T-cell (primary cell): ENCODE measurements around the gene ESPNL. TPM values are rescaled to one million over a fixed set of nuclear protein-coding genes. Genes with fewer than 3 reads are reported as not detected.

Source experiments
- ATAC-seq, 4 experiments: fragments of 200-7000 bp in 3 of 4; fragments of 150-1000 bp in 1 of 4; cut with Tn5 transposase; replicated peaks in 1 of 4; 1 replicate in 3 of 4; 2 replicates in 1 of 4; pipeline ENCODE4 v1.10.0; 2021; ENCODE audit warnings: moderate library complexity in 3 of 4, mild to moderate bottlenecking in 2 of 4, moderate number of reproducible peaks in 1 of 4
- CTCF ChIA-PET, 2 donors: fragments of 300-600 bp; sonication (Branson Sonifier 250); formaldehyde crosslinking; loops; one replicate each; lab custom pipeline; 2022; ENCODE audit warnings: antibody characterized with exemption in 2 of 2; lab: Charles Lee
- POLR2A ChIA-PET, 2 donors: fragments of 300-600 bp; sonication (Branson Sonifier 250); formaldehyde crosslinking; loops; one replicate each; lab custom pipeline; 2022; ENCODE audit warnings: antibody characterized with exemption in 2 of 2; lab: Charles Lee
- DNase-seq, 35 experiments: peaks; one replicate each; pipeline versions ENCODE4 v3.0.0 to v3.0.0-alpha.2; 2013 to 2023
- H3K27ac ChIP-seq: one replicate; pipeline ENCODE4 v1.5.1; 2013; ENCODE audit warnings: low read length
- H3K27me3 ChIP-seq, 2 experiments: replicated peaks in 1 of 2; 1 replicate in 1 of 2; 2 replicates in 1 of 2; pipeline versions ENCODE4 v1.6.1 to v1.7.0; 2013; ENCODE audit warnings: low read length in 1 of 2, mixed read lengths in 1 of 2; ENCODE audit not compliant: control insufficient read depth in 2 of 2, insufficient read depth in 2 of 2; ENCODE audit errors: extremely low read depth in 1 of 2
- H3K36me3 ChIP-seq, 2 donors: 1 replicate in 1 of 2; 2 replicates in 1 of 2; pipeline versions ENCODE4 v1.6.1 to v1.7.0; 2013; ENCODE audit warnings: low read length in 1 of 2; ENCODE audit not compliant: control insufficient read depth in 2 of 2, insufficient read depth in 1 of 2; ENCODE audit errors: extremely low read depth in 1 of 2
- H3K4me1 ChIP-seq, 2 experiments: 1 replicate in 1 of 2; 2 replicates in 1 of 2; pipeline versions ENCODE4 v1.6.1 to v1.7.0; 2013; ENCODE audit warnings: low read length in 2 of 2, mixed read lengths in 1 of 2; ENCODE audit not compliant: insufficient read depth in 2 of 2, control insufficient read depth in 1 of 2; ENCODE audit errors: extremely low read depth in 1 of 2
- H3K4me3 ChIP-seq, 2 donors: 1 replicate in 1 of 2; 2 replicates in 1 of 2; pipeline versions ENCODE4 v1.5.1 to v1.7.0; 2013; ENCODE audit warnings: mild to moderate bottlenecking in 2 of 2, low read length in 1 of 2, moderate library complexity in 1 of 2; ENCODE audit not compliant: control insufficient read depth in 1 of 2; ENCODE audit errors: extremely low read depth in 1 of 2
- H3K9me3 ChIP-seq: 2 replicates; pipeline ENCODE4 v1.7.0; 2013
- H3K27ac Mint-ChIP-seq, 2 donors: one replicate each; pipeline ENCODE4 v1.8.0; 2020 to 2021; ENCODE audit warnings: mild to moderate bottlenecking in 2 of 2, mixed read lengths in 2 of 2
- H3K27me3 Mint-ChIP-seq, 2 donors: one replicate each; pipeline ENCODE4 v1.8.0; 2021 to 2022; ENCODE audit warnings: mixed read lengths in 2 of 2
- H3K36me3 Mint-ChIP-seq: one replicate; pipeline ENCODE4 v1.8.0; 2021; ENCODE audit warnings: mixed read lengths
- H3K4me1 Mint-ChIP-seq, 3 donors: one replicate each; pipeline ENCODE4 v1.8.0; 2020 to 2022; ENCODE audit warnings: mixed read lengths in 3 of 3, mild to moderate bottlenecking in 1 of 3
- H3K4me3 Mint-ChIP-seq, 3 donors: one replicate each; pipeline ENCODE4 v1.8.0; 2020 to 2022; ENCODE audit warnings: mild to moderate bottlenecking in 3 of 3, mixed read lengths in 3 of 3, moderate library complexity in 3 of 3
- H3K9me3 Mint-ChIP-seq, 3 donors: one replicate each; pipeline ENCODE4 v1.8.0; 2020 to 2022; ENCODE audit warnings: mixed read lengths in 3 of 3
- WGBS: methylation state at CpG from one replicate; pipeline ENCODE4 v1.1.5; 2013; ENCODE audit warnings: missing lambda C conversion rate; ENCODE audit not compliant: insufficient coverage; 5-methylcytosine and 5-hydroxymethylcytosine counted together
- total RNA-seq, 35 experiments: library from RNA in 6 of 35; stranded (reverse) in 6 of 35; fragments of 120-200 nt in 1 of 35; gene quantifications; one replicate each; pipeline versions ENCODE4 v1.2.1 to v1.2.4 and lab custom pipeline; 2013 to 2026

ESPNL gene
- total RNA-seq, 5 donors from 2014 or later (not counting 1 experiment from before 2014, with no cell fraction given) = 0.10 to 0.44 (median 0.25) TPM; not detected in 2

DNA sequence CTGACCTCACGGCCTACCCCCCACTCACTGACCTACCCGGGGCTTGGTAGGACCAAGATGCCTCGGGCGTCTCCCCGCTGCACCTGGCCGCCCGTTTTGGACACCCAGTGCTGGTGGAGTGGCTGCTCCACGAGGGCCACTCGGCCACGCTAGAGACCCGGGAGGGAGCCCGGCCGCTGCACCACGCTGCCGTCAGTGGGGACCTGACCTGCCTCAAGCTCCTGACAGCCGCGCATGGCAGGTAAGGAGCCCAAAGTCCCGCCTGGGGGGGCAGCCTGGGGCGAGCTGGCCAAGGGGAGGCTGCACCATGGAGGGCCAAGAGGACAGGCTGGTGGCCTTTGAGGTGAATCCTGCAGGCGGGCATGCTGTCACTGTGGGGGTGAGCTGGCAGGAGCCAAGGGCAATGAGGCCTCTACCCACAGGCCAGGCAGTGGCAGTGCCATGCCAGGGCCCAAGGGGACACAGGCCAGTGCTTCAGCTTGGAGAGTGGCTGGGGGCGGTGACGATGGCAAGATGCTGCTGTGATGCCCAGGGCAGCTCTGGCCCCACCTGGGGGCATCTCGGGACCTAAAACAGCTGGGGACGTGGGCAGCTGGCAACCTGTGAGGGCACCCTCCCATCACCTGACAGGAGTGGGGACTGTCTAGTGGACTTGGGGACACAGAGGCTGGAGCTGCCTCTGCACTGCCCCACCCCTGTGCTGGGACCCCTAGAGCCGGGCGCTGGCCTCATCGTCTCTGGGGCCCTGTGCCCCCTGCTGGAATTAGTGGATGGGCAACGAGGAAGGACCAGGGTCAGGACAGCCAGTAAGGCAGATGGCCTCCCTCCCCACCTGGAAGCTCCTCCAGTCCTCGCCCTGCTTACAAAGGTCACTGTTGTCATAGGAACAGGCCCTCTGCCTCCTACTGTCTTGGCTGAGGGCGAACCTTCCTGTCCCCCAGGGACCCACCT is 2.0 kb downstream of the ESPNL start:
- Mint-ChIP-seq H3K9me3 (no peaks in the 10 kb centered on the region), H3K4me3 (no peak overlapping the region), H3K36me3 (no peaks in the 10 kb centered on the region), H3K27ac (no peak overlapping the region), H3K4me1 (peaks cover 0 to 6% (median 0%) of the 10 kb centered on the region in 3 donors), H3K27me3 (no peaks in the 10 kb centered on the region)
- H3K27ac ChIP-seq = no peak overlapping the region
- WGBS = 91% methylated on average over 26 of the region's 30 CpGs
- H3K4me3 ChIP-seq = no peak overlapping the region
- no peaks in the 10 kb centered on the region for H3K9me3 ChIP-seq
- DNase-seq (peak in 2 of 35 experiments; percentile 10 to 24), ATAC-seq (no peak)
- peaks cover 0 to 9% of the 10 kb centered on the region in 2 experiments for H3K27me3 ChIP-seq
- no peaks in the 10 kb centered on the region for H3K36me3 ChIP-seq
- CTCF ChIA-PET = interaction anchor here in 1 of 2 donors (0.6 kb wide), 1 partner anchor 517 kb away, joined by 6 read pairs; no protein-coding TSS in a partner anchor
- H3K4me1 ChIP-seq = no peaks in the 10 kb centered on the region
- POLR2A ChIA-PET = no interaction called here

DNA sequence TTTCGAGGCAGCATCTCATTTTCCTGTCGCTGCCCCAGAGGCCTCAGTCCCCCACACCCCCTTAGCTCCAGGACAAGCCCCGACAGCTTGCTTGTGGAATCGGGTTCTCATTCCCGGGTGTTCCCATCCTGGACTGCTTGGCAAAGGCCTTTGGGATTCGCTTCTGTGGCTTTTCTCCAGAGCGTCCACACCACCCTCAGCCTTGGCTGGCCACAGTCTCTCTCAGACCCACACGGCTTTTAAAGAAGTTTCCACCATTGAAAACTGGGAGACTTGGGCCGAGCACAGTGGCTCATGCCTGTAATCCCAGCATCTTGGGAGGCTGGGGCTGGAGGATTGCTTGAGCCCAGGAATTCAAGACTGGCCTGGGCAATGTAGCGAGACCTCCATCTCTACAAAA is 2.7 kb downstream of the ESPNL start:
- peaks cover 0 to 11% (median 0%) of the 10 kb centered on the region in 3 donors for H3K4me1 Mint-ChIP-seq
- Histone ChIP-seq H3K27ac (no peak overlapping the region), H3K9me3 (no peaks in the 10 kb centered on the region), H3K27me3 (peaks cover 0 to 9% of the 10 kb centered on the region in 2 experiments), H3K4me3 (no peak overlapping the region), H3K36me3 (no peaks in the 10 kb centered on the region), H3K4me1 (peaks cover 0 to 2% of the 10 kb centered on the region in 2 experiments)
- H3K4me3 Mint-ChIP-seq = no peak overlapping the region
- ChIA-PET POLR2A (no interaction called here), CTCF (no interaction called here)
- no peaks in the 10 kb centered on the region for H3K9me3 Mint-ChIP-seq
- H3K27me3 Mint-ChIP-seq = no peaks in the 10 kb centered on the region
- DNase-seq (peak in 1 of 35 experiments; percentile 10), ATAC-seq (no peak)
- 84% methylated on average over 9 of the region's 10 CpGs for WGBS
- H3K36me3 Mint-ChIP-seq = no peaks in the 10 kb centered on the region
- no peak overlapping the region for H3K27ac Mint-ChIP-seq

DNA sequence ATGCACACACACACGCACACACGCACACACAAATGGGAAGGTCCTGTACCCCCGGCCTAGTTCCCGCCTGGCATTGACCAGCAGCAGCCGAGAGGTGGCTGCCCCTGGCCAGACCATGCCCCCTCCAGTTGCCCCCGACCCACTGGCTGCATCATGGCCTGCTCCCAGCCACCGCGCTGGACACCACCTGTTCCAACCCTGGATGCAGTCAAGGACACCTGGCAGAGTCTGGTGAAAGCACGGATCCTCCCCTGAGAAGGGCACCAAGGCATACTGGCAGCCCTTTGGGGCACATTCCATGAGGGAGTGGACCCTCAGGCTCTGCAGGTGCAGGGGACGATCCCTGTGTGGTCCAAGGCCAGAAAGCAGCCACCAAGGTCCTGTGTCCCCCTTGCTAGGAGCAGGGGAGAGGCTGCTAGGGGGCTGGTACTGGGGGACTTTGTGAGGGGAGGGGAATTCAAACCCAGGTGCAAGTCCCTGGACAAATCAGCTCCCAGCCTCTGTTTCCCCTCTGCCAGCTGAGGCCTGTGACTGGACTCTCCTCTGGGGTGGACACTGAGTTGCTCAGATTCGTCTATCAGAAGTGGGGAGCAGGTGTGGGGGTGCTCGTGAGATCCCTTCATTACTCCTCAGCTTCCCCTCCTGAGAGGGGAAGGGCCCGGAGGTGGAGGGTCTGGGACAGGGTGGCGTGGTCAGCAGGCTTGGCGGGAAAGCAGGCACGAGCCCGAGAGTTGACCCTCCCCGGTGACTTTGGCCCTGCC is 3.5 kb downstream of the ESPNL start:
- ChIA-PET POLR2A (no interaction called here), CTCF (no interaction called here)
- DNase-seq = peak in 2 of 35 experiments; percentile 5 to 11
- Mint-ChIP-seq H3K4me1 (peaks cover 0 to 16% (median 5%) of the 10 kb centered on the region in 3 donors), H3K27me3 (no peaks in the 10 kb centered on the region), H3K27ac (no peak overlapping the region), H3K36me3 (no peaks in the 10 kb centered on the region), H3K4me3 (no peak overlapping the region), H3K9me3 (no peaks in the 10 kb centered on the region)
- H3K4me3 ChIP-seq = no peak overlapping the region
- no peak for ATAC-seq
- H3K9me3 ChIP-seq = no peaks in the 10 kb centered on the region
- 83% methylated on average over 14 of the region's 18 CpGs for WGBS
- H3K4me1 ChIP-seq = peaks cover 2 to 4% of the 10 kb centered on the region in 2 experiments
- no peaks in the 10 kb centered on the region for H3K36me3 ChIP-seq
- no peak overlapping the region for H3K27ac ChIP-seq
- H3K27me3 ChIP-seq = peaks cover 0 to 10% of the 10 kb centered on the region in 2 experiments

DNA sequence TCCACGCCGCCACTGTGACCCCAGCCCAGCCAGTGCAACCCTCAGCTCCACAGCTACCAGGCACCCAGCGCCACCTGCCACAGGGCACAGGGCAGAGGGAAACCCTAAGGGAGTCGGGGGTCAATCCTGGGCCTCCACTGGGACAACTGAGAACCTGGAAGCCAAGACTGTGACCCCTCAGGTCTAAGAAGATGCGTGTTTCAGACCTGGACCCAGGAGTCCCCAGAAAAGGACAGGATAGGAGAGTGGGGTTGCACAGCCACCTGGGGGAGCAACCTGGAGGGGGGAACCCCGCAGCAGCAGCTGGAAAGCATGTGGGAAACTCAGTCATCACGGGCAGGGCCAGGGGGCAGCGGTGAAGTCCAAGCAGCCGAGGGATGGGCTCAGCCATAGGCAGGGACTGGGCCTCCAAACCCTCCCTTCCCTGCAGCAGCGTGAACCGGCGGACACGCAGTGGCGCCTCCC is 4.1 kb downstream of the ESPNL start:
- Histone ChIP-seq H3K36me3 (no peaks in the 10 kb centered on the region), H3K27me3 (peaks cover 0 to 13% of the 10 kb centered on the region in 2 experiments), H3K4me3 (no peak overlapping the region), H3K27ac (no peak overlapping the region), H3K9me3 (no peaks in the 10 kb centered on the region), H3K4me1 (peaks cover 7 to 10% of the 10 kb centered on the region in 2 experiments)
- peak in 1 of 35 experiments; percentile 6 for DNase-seq
- ChIA-PET CTCF (interaction anchor here in 1 of 2 donors (0.5 kb wide), 1 partner anchor 153 kb away, joined by 3 read pairs; no protein-coding TSS in a partner anchor), POLR2A (no interaction called here)
- H3K27ac Mint-ChIP-seq = no peak overlapping the region
- peaks cover 1 to 17% (median 6%) of the 10 kb centered on the region in 3 donors for H3K4me1 Mint-ChIP-seq
- no peaks in the 10 kb centered on the region for H3K27me3 Mint-ChIP-seq
- ATAC-seq = no peak
- H3K9me3 Mint-ChIP-seq = no peaks in the 10 kb centered on the region
- no peak overlapping the region for H3K4me3 Mint-ChIP-seq
- H3K36me3 Mint-ChIP-seq = no peaks in the 10 kb centered on the region
- 91% methylated on average over 11 of the region's 14 CpGs for WGBS

DNA sequence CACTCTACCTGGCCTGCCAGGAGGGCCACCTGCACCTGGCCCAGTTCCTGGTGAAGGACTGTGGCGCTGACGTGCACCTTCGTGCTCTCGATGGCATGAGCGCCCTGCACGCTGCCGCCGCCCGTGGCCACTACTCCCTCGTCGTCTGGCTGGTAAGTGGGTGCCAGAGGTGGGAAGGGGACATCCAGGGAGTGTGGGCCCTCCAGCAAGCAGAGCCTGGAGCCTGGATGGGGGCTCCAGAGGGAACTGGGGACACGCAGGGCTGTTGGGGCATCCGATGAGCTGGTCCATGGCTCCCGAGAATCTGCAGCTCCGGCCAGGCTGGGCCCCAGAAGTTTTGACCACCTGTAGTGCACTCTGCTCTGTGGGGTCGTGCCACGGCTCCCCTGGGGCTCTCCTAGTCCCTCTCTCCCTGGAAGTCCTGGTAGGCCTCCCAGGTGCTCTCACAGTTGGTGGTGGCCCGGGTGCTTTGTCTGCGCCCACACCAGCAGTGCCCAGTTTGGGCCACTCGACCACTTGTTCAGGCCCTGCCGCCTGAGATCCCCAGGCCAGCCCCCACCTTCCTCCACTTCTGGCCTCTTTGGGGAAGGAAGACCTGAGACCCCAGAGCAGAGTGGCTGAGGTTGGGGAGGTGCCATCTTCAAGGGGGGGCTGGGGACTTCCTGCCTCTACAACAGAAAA is 4.7 kb downstream of the ESPNL start:
- no peaks in the 10 kb centered on the region for H3K36me3 ChIP-seq
- no peaks in the 10 kb centered on the region for H3K36me3 Mint-ChIP-seq
- DNase-seq = peak in 1 of 35 experiments; percentile 16
- no peaks in the 10 kb centered on the region for H3K27me3 Mint-ChIP-seq
- POLR2A ChIA-PET = no interaction called here
- H3K27ac Mint-ChIP-seq = no peak overlapping the region
- no peak for ATAC-seq
- H3K4me3 ChIP-seq = no peak overlapping the region
- H3K9me3 Mint-ChIP-seq = no peaks in the 10 kb centered on the region
- H3K4me1 Mint-ChIP-seq = peaks cover 5 to 19% (median 12%) of the 10 kb centered on the region in 3 donors
- H3K27me3 ChIP-seq = peaks cover 0 to 13% of the 10 kb centered on the region in 2 experiments
- peaks cover 7 to 10% of the 10 kb centered on the region in 2 experiments for H3K4me1 ChIP-seq
- no peak overlapping the region for H3K4me3 Mint-ChIP-seq
- no peaks in the 10 kb centered on the region for H3K9me3 ChIP-seq
- CTCF ChIA-PET = interaction anchor here in 1 of 2 donors (0.5 kb wide), 1 partner anchor 153 kb away, joined by 3 read pairs; no protein-coding TSS in a partner anchor
- H3K27ac ChIP-seq = no peak overlapping the region
- WGBS = 94% methylated on average over 17 of the region's 21 CpGs
